Gastroesophageal sphincter (tissue), 3 donors: ENCODE data around the gene B4GALT7.

Source experiments
- CTCF ChIP-seq, 4 experiments: fragments of 200-600 bp in 2 of 4; fragments of 450-650 bp in 2 of 4; sonication (generic) in 1 of 4; IDR thresholded peaks; one replicate each; pipeline ENCODE4 v1.5.1; 2017 to 2019; ENCODE audit warnings: antibody characterized with exemption in 4 of 4, mild to moderate bottlenecking in 2 of 4, moderate library complexity in 2 of 4
- POLR2A ChIP-seq, 2 donors: fragments of 450-650 bp; IDR thresholded peaks; one replicate each; pipeline ENCODE4 v1.6.1; 2017; ENCODE audit warnings: antibody characterized with exemption in 2 of 2, mild to moderate bottlenecking in 2 of 2, moderate library complexity in 1 of 2

DNA sequence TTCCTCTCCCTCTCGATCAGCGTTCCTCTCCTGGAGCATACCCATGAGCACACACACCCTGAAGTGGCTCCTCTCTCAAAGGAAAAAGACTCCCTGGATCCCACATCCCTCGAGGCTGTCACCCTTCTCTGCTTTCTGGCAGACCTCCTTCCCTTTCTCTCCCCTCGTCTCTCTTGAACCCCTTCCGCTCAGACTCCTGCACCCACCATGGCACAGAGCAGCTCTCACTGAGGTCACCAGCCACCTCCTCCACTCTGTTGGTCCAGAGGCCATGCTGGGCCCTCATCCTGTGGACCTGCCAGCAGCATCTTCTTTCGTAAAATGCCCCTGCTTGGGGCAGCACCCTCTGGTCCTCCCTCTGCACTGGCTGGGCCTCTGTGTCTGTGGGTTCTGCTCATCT is 5.7 kb downstream of the B4GALT7 start:
- TF ChIP-seq CTCF (IDR thresholded peaks at IDR 0.05) (no peak), POLR2A (IDR thresholded peaks at IDR 0.05) (no peak)
